ENCODE results near the gene SHC4.
"Not testable (repeated sequence)": the region's sequence is repeated elsewhere in the genome, so short reads cannot be mapped to it uniquely, and the experiment has no call there.

SHC4 gene

GRCh38 chr15:48963524-48964113 lies at the start of gene SHC4:
Gene SHC4, minus strand, starts transcription at chr15:48963919. Its CDS starts 904 bp downstream, at chr15:48963015.
- no peak for DNase-seq

- DNase-seq = no peak
These were observed 35.6 kb upstream of the SHC4 start for GRCh38 chr15:48999314-48999713.

- no peak for DNase-seq
These were observed 32.6 kb upstream of the SHC4 start for GRCh38 chr15:48996276-48996675.

GRCh38 chr15:48993380-48993779 lies 29.7 kb upstream of the SHC4 start:
- DNase-seq = no peak

GRCh38 chr15:48992545-48992944 lies 28.8 kb upstream of the SHC4 start:
- no peak for DNase-seq

- DNase-seq = no peak
These were observed 28.4 kb upstream of the SHC4 start for GRCh38 chr15:48992096-48992495.

- DNase-seq = no peak
These were observed 25.5 kb upstream of the SHC4 start for GRCh38 chr15:48989170-48989569.

- DNase-seq = no peak
These were observed 23.4 kb upstream of the SHC4 start for GRCh38 chr15:48987142-48987541.

- DNase-seq = no peak
These were observed 22.5 kb upstream of the SHC4 start for GRCh38 chr15:48986240-48986639.

- DNase-seq = no peak
These were observed 21.8 kb upstream of the SHC4 start for GRCh38 chr15:48985516-48985915.

- no peak for DNase-seq
These were observed 21.2 kb upstream of the SHC4 start for GRCh38 chr15:48984811-48985352.

GRCh38 chr15:48984021-48984710 lies 20.4 kb upstream of the SHC4 start:
- DNase-seq = no peak

- no peak for DNase-seq
These were observed 19.6 kb upstream of the SHC4 start for GRCh38 chr15:48983300-48983699.

GRCh38 chr15:48981941-48982340 lies 18.2 kb upstream of the SHC4 start:
- no peak for DNase-seq

- no peak for DNase-seq
These were observed 14.9 kb upstream of the SHC4 start for GRCh38 chr15:48978638-48979037.

- DNase-seq = no peak
These were observed 12.8 kb upstream of the SHC4 start for GRCh38 chr15:48976444-48977088.

- peak; percentile 52 to 56 (median 54) for DNase-seq
These were observed 12.0 kb upstream of the SHC4 start for GRCh38 chr15:48975472-48976419.

- DNase-seq = no peak
These were observed 11.2 kb upstream of the SHC4 start for GRCh38 chr15:48974882-48975281.

- no peak for DNase-seq
These were observed 9.2 kb upstream of the SHC4 start for GRCh38 chr15:48972750-48973503.

- DNase-seq = not testable (repeated sequence)
These were observed 7.2 kb upstream of the SHC4 start for GRCh38 chr15:48970926-48971325.

GRCh38 chr15:48968066-48968465 lies 4.3 kb upstream of the SHC4 start:
- DNase-seq = no peak

GRCh38 chr15:48967336-48967735 lies 3.6 kb upstream of the SHC4 start:
- no peak for DNase-seq

Data from activated CD4-positive, CD25-positive, alpha-beta regulatory T cell (primary cell).